ENCODE measurements around the gene IKBKE.

Gene IKBKE

DNA sequence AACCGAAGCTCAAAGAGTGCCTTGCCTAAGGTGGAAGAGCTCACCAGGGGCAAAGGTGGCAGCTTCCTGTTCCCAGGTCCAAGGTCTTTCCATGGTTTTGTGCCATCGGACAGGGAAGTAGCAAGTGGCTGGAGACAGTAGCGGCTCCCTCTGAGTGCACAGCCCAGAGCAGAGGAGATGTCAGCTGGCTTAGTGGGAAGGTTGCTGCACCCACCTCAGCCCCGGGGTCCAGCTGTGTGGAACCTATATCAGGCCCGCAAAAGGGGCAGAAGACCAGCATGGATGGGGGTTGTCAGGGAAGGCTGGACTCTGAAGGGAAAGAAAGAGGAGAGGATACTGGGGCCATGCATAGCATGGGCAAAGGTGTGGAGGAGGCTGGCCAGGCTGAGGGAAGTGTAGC, 6.8 kb downstream of the IKBKE start:
- POLR2A ChIA-PET: no interaction called here
- Histone ChIP-seq H3K9me3 (ENCODE audit: control insufficient read depth, insufficient read depth, low read depth, low read length) (no peaks in the 10 kb centered on the region), H3K27ac (ENCODE audit: extremely low read depth, low read depth, low read length) (no peak overlapping the region), H3K4me1 (ENCODE audit: control insufficient read depth, insufficient read depth, low read length) (no peaks in the 10 kb centered on the region), H3K4me3 (ENCODE audit: low read depth, low read length) (no peak overlapping the region), H3K36me3 (ENCODE audit: control insufficient read depth in 2 of 2, insufficient read depth in 1 of 2, low read length in 2 of 2) (peaks cover 0 to 9% of the 10 kb centered on the region in 2 experiments; a peak in 1 of 3 replicates)
- CTCF ChIA-PET: interaction anchor here (0.6 to 5.2 kb wide), 6 partner anchors 13 to 331 kb away, joined by 3 to 37 read pairs (median 4); no protein-coding TSS in a partner anchor
- no peak for TF ChIP-seq ZNF10 (tag by site-specific recombination; IDR thresholded peaks at IDR 0.05)
- TF ChIP-seq ZBTB8A (tag by site-specific recombination; IDR thresholded peaks at IDR 0.05): no peak
- TF ChIP-seq, protein P1, sequence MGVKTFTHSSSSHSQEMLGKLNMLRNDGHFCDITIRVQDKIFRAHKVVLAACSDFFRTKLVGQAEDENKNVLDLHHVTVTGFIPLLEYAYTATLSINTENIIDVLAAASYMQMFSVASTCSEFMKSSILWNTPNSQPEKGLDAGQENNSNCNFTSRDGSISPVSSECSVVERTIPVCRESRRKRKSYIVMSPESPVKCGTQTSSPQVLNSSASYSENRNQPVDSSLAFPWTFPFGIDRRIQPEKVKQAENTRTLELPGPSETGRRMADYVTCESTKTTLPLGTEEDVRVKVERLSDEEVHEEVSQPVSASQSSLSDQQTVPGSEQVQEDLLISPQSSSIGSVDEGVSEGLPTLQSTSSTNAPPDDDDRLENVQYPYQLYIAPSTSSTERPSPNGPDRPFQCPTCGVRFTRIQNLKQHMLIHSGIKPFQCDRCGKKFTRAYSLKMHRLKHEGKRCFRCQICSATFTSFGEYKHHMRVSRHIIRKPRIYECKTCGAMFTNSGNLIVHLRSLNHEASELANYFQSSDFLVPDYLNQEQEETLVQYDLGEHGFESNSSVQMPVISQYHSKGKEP (tag by site-specific recombination; IDR thresholded peaks at IDR 0.05): no peak

DNA sequence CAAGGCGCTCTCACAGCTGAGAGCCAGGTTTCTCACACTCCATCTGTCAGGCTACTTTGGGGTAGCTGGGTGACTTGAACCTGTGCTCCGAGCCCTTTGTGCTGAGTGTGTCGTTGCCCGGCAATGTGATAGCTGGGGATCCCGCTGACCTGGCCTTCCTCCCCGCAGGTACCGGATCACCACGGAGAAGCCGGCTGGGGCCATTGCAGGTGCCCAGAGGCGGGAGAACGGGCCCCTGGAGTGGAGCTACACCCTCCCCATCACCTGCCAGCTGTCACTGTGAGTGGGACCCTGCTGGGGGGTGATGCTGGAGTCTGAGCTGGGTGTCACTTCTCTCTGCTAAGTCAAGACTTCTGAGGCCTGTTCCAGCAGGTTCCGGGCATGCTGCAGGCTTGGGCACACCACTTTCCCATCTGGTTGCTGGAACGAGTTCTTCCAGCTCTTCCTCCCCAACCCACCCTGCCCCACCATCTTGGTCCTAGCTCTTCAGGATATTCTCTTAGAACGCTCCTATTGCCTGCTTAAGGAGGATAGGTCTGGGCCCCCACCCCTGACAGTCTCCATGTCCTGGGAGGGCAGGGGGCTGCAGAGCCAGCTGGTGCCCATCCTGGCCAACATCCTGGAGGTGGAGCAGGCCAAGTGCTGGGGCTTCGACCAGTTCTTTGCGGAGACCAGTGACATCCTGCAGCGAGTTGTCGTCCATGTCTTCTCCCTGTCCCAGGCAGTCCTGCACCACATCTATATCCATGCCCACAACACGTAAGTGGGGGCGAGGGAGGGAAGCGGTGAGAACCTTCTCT, 7.5 kb downstream of the IKBKE start:
- ChIA-PET POLR2A (no interaction called here), CTCF (interaction anchor here (0.5 to 5.2 kb wide), 11 partner anchors 8 to 504 kb away, joined by 3 to 37 read pairs (median 4); partner anchors contain the start of gene IKBKE)
- TF ChIP-seq ZNF707 (tag by site-specific recombination; IDR thresholded peaks at IDR 0.05) (no peak), KLF8 (tag by site-specific recombination; IDR thresholded peaks at IDR 0.05) (no peak), ZIC2 (tag by site-specific recombination; IDR thresholded peaks at IDR 0.05) (peak; percentile 28; the same call in 1 of the 2 replicates)
- H3K4me3 ChIP-seq (ENCODE audit: low read depth, low read length): no peak overlapping the region
- peaks cover 0 to 9% of the 10 kb centered on the region in 2 experiments; a peak in 1 of 3 replicates for H3K36me3 ChIP-seq (ENCODE audit: control insufficient read depth in 2 of 2, insufficient read depth in 1 of 2, low read length in 2 of 2)
- no peak overlapping the region for H3K27ac ChIP-seq (ENCODE audit: extremely low read depth, low read depth, low read length)
- no peaks in the 10 kb centered on the region for H3K9me3 ChIP-seq (ENCODE audit: control insufficient read depth, insufficient read depth, low read depth, low read length)
- H3K4me1 ChIP-seq (ENCODE audit: control insufficient read depth, insufficient read depth, low read length): no peaks in the 10 kb centered on the region

DNA sequence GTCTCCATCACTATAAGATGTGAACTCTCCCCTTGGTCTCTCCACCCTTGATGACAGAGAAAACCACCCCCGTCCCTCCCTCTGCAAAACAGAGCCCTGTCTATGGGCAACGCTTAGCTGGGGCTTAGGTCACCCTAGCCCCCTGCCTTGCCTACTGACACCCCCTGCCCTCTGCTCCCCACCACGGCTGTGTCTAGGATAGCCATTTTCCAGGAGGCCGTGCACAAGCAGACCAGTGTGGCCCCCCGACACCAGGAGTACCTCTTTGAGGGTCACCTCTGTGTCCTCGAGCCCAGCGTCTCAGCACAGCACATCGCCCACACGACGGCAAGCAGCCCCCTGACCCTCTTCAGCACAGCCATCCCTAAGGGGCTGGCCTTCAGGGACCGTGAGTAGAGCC, 8.5 kb downstream of the IKBKE start:
- ChIA-PET CTCF (interaction anchor here (0.6 to 5.2 kb wide), 32 partner anchors 9 to 503 kb away, joined by 3 to 37 read pairs (median 4); partner anchors contain the start of gene IKBKE), POLR2A (interaction anchor here (1.2 kb wide), 1 partner anchor 8 kb away, joined by 6 read pairs; the partner anchor contains the start of gene IKBKE)
- H3K4me3 ChIP-seq (ENCODE audit: low read depth, low read length): no peak overlapping the region
- TF ChIP-seq, protein P2, sequence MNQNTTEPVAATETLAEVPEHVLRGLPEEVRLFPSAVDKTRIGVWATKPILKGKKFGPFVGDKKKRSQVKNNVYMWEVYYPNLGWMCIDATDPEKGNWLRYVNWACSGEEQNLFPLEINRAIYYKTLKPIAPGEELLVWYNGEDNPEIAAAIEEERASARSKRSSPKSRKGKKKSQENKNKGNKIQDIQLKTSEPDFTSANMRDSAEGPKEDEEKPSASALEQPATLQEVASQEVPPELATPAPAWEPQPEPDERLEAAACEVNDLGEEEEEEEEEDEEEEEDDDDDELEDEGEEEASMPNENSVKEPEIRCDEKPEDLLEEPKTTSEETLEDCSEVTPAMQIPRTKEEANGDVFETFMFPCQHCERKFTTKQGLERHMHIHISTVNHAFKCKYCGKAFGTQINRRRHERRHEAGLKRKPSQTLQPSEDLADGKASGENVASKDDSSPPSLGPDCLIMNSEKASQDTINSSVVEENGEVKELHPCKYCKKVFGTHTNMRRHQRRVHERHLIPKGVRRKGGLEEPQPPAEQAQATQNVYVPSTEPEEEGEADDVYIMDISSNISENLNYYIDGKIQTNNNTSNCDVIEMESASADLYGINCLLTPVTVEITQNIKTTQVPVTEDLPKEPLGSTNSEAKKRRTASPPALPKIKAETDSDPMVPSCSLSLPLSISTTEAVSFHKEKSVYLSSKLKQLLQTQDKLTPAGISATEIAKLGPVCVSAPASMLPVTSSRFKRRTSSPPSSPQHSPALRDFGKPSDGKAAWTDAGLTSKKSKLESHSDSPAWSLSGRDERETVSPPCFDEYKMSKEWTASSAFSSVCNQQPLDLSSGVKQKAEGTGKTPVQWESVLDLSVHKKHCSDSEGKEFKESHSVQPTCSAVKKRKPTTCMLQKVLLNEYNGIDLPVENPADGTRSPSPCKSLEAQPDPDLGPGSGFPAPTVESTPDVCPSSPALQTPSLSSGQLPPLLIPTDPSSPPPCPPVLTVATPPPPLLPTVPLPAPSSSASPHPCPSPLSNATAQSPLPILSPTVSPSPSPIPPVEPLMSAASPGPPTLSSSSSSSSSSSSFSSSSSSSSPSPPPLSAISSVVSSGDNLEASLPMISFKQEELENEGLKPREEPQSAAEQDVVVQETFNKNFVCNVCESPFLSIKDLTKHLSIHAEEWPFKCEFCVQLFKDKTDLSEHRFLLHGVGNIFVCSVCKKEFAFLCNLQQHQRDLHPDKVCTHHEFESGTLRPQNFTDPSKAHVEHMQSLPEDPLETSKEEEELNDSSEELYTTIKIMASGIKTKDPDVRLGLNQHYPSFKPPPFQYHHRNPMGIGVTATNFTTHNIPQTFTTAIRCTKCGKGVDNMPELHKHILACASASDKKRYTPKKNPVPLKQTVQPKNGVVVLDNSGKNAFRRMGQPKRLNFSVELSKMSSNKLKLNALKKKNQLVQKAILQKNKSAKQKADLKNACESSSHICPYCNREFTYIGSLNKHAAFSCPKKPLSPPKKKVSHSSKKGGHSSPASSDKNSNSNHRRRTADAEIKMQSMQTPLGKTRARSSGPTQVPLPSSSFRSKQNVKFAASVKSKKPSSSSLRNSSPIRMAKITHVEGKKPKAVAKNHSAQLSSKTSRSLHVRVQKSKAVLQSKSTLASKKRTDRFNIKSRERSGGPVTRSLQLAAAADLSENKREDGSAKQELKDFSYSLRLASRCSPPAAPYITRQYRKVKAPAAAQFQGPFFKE (tag by site-specific recombination; IDR thresholded peaks at IDR 0.05; ENCODE audit: borderline replicate concordance): no peak
- TF ChIP-seq ZNF23 (tag by site-specific recombination; IDR thresholded peaks at IDR 0.05; ENCODE audit: borderline replicate concordance): no peak
- TF ChIP-seq, protein P3, sequence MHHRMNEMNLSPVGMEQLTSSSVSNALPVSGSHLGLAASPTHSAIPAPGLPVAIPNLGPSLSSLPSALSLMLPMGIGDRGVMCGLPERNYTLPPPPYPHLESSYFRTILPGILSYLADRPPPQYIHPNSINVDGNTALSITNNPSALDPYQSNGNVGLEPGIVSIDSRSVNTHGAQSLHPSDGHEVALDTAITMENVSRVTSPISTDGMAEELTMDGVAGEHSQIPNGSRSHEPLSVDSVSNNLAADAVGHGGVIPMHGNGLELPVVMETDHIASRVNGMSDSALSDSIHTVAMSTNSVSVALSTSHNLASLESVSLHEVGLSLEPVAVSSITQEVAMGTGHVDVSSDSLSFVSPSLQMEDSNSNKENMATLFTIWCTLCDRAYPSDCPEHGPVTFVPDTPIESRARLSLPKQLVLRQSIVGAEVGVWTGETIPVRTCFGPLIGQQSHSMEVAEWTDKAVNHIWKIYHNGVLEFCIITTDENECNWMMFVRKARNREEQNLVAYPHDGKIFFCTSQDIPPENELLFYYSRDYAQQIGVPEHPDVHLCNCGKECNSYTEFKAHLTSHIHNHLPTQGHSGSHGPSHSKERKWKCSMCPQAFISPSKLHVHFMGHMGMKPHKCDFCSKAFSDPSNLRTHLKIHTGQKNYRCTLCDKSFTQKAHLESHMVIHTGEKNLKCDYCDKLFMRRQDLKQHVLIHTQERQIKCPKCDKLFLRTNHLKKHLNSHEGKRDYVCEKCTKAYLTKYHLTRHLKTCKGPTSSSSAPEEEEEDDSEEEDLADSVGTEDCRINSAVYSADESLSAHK (tag by site-specific recombination; IDR thresholded peaks at IDR 0.05): no peak
- TF ChIP-seq, protein P4, sequence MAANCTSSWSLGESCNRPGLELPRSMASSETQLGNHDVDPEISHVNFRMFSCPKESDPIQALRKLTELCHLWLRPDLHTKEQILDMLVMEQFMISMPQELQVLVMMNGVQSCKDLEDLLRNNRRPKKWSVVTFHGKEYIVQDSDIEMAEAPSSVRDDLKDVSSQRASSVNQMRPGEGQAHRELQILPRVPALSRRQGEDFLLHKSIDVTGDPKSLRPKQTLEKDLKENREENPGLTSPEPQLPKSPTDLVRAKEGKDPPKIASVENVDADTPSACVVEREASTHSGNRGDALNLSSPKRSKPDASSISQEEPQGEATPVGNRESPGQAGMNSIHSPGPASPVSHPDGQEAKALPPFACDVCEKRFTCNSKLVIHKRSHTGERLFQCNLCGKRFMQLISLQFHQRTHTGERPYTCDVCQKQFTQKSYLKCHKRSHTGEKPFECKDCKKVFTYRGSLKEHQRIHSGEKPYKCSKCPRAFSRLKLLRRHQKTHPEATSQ (tag by site-specific recombination; IDR thresholded peaks at IDR 0.05): no peak
- TF ChIP-seq, protein P5, sequence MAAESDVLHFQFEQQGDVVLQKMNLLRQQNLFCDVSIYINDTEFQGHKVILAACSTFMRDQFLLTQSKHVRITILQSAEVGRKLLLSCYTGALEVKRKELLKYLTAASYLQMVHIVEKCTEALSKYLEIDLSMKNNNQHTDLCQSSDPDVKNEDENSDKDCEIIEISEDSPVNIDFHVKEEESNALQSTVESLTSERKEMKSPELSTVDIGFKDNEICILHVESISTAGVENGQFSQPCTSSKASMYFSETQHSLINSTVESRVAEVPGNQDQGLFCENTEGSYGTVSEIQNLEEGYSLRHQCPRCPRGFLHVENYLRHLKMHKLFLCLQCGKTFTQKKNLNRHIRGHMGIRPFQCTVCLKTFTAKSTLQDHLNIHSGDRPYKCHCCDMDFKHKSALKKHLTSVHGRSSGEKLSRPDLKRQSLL (tag by site-specific recombination; IDR thresholded peaks at IDR 0.05): no peak
- no peak for TF ChIP-seq ZNF670 (tag by site-specific recombination; IDR thresholded peaks at IDR 0.05; ENCODE audit: low read depth)
- TF ChIP-seq GLI2 (tag by site-specific recombination; IDR thresholded peaks at IDR 0.05; ENCODE audit: borderline replicate concordance, low read depth): no peak
- no peak for TF ChIP-seq ZNF585B (tag by site-specific recombination; IDR thresholded peaks at IDR 0.05)
- no peak for TF ChIP-seq SP7 (tag by site-specific recombination; IDR thresholded peaks at IDR 0.05)
- H3K36me3 ChIP-seq (ENCODE audit: control insufficient read depth in 2 of 2, insufficient read depth in 1 of 2, low read length in 2 of 2): peaks cover 0 to 9% of the 10 kb centered on the region in 2 experiments; a peak in 1 of 3 replicates
- no peaks in the 10 kb centered on the region for H3K4me1 ChIP-seq (ENCODE audit: control insufficient read depth, insufficient read depth, low read length)
- no peaks in the 10 kb centered on the region for H3K9me3 ChIP-seq (ENCODE audit: control insufficient read depth, insufficient read depth, low read depth, low read length)
- no peak overlapping the region for H3K27ac ChIP-seq (ENCODE audit: extremely low read depth, low read depth, low read length)
